DND-41 (cell line): Measurements from ENCODE around the gene PTPRG.

Experiments used
- CTCF ChIP-seq: IDR thresholded peaks from 2 replicates; pipeline ENCODE4 v1.5.1; 2012; ENCODE audit warnings: borderline replicate concordance, low read length, moderate library complexity, mild to moderate bottlenecking; ENCODE audit not compliant: poor library complexity, severe bottlenecking; ENCODE audit errors: extremely low read depth
- EZH2 ChIP-seq: IDR thresholded peaks from 3 replicates; pipeline ENCODE4 v1.6.1; 2012; ENCODE audit warnings: borderline replicate concordance, low read depth, mild to moderate bottlenecking, moderate library complexity, low read length, inconsistent platforms; ENCODE audit not compliant: severe bottlenecking

- no peak for TF ChIP-seq CTCF
- no peak for TF ChIP-seq EZH2
Measured at GRCh38 chr3:61559136-61559731, 2.1 kb upstream of the PTPRG start.
